ENCODE results near the gene NCAPG. TPM values are rescaled to one million over a fixed set of nuclear protein-coding genes. Genes with fewer than 3 reads are reported as not detected.

The NCAPG gene
- total RNA-seq, 1 experiment from 2014 or later, result 77.1 TPM

GRCh38 chr4:17875402-17876070 lies 64.8 kb downstream of the NCAPG start:
- no peak for DNase-seq
- Histone ChIP-seq H3K36me3 (replicated peaks; ENCODE audit: control insufficient read depth, insufficient read depth, low read length) (no peaks in the 10 kb centered on the region), H3K27me3 (ENCODE audit: control insufficient read depth, insufficient read depth, low read length) (no peaks in the 10 kb centered on the region), H3K4me3 (ENCODE audit: insufficient read depth, low read depth, low read length) (no peak overlapping the region)

GRCh38 chr4:17876943-17877342 lies 66.2 kb downstream of the NCAPG start:
- Histone ChIP-seq H3K27me3 (ENCODE audit: control insufficient read depth, insufficient read depth, low read length) (no peaks in the 10 kb centered on the region), H3K36me3 (replicated peaks; ENCODE audit: control insufficient read depth, insufficient read depth, low read length) (no peaks in the 10 kb centered on the region), H3K4me3 (ENCODE audit: insufficient read depth, low read depth, low read length) (no peak overlapping the region)
- DNase-seq, result no peak

DNA sequence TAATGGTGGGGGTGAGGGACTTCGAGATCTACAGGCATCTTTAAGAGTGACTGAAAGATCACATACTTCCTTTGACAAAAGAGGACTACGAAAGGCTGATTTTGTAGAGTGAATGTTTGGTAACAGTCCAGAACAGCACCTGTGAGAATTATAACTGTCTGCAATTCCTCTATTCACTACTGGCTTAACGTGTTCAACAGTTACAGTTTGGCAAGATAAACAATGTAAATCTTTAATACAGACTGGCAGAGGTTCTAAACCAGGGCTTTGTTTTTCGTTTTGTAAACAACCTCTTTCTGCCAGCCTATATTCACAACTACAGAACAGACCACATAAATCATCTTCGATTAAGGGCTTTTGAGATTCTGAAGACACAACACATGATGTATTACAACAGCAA lies 66.9 kb downstream of the NCAPG start:
- Histone ChIP-seq H3K27me3 (ENCODE audit: control insufficient read depth, insufficient read depth, low read length) (no peaks in the 10 kb centered on the region), H3K36me3 (replicated peaks; ENCODE audit: control insufficient read depth, insufficient read depth, low read length) (no peaks in the 10 kb centered on the region), H3K4me3 (ENCODE audit: insufficient read depth, low read depth, low read length) (no peak overlapping the region)
- DNase-seq, result no peak

DNA sequence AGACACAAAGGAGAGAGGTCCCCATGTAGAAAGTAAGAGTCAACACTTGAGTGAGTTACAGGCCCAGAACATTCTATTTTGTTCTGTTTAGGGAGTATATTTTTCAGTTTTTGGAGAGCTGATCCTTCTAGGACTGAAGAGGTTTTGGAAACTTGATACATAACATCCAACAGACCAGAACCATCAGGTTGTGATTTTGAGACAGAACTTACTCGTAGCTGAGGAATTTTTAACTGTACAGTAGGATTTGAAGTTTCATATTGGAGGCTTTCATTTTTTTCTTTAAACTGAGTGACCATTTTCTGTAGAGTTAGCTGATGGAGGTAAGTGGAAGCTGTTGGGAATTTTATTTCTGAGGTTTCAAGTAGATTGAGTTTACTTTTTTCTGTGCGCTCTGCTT lies 73.3 kb downstream of the NCAPG start:
- no peak for DNase-seq
- no peak overlapping the region for H3K4me3 ChIP-seq (ENCODE audit: insufficient read depth, low read depth, low read length)
- no peaks in the 10 kb centered on the region for H3K36me3 ChIP-seq (replicated peaks; ENCODE audit: control insufficient read depth, insufficient read depth, low read length)
- no peaks in the 10 kb centered on the region for H3K27me3 ChIP-seq (ENCODE audit: control insufficient read depth, insufficient read depth, low read length)

- no peak for DNase-seq
- Histone ChIP-seq H3K27me3 (ENCODE audit: control insufficient read depth, insufficient read depth, low read length) (no peaks in the 10 kb centered on the region), H3K36me3 (replicated peaks; ENCODE audit: control insufficient read depth, insufficient read depth, low read length) (no peaks in the 10 kb centered on the region), H3K4me3 (ENCODE audit: insufficient read depth, low read depth, low read length) (no peak overlapping the region)
These were observed 73.7 kb downstream of the NCAPG start for GRCh38 chr4:17884511-17884910.

GRCh38 chr4:17889692-17890091 lies 78.9 kb downstream of the NCAPG start:
- no peak for DNase-seq
- no peak overlapping the region for H3K4me3 ChIP-seq (ENCODE audit: insufficient read depth, low read depth, low read length)
- H3K36me3 ChIP-seq (replicated peaks; ENCODE audit: control insufficient read depth, insufficient read depth, low read length), result no peaks in the 10 kb centered on the region
- H3K27me3 ChIP-seq (ENCODE audit: control insufficient read depth, insufficient read depth, low read length), result no peaks in the 10 kb centered on the region

DNA sequence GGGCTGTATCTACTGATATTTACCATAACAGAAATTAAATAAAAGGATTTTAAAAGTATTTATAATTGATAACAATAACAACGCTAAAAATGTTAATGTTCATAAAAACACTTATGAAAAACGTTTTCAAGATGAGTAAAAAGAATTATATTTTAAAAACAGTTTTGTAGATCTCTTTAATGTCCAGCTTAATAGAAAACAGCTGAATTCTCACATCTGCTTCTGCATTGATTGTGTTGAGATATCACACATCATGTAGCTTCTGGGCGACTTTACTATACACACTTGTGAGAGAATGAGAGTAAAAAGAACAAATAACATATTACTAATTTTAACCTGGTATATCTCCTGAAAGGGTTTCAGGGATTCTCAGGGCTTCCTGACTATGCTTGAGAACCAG lies 83.6 kb downstream of the NCAPG start:
- H3K36me3 ChIP-seq (replicated peaks; ENCODE audit: control insufficient read depth, insufficient read depth, low read length), result no peaks in the 10 kb centered on the region
- no peaks in the 10 kb centered on the region for H3K27me3 ChIP-seq (ENCODE audit: control insufficient read depth, insufficient read depth, low read length)
- no peak for DNase-seq
- no peak overlapping the region for H3K4me3 ChIP-seq (ENCODE audit: insufficient read depth, low read depth, low read length)

Other genes with a start within 250 kb of the NCAPG start
- 68.2 and 77.4 TPM in 2 replicates for gene LAP3, start 233.8 kb upstream of the NCAPG start, total RNA-seq (2014; rRNA removed; shearing (Covaris generic))
- gene MED28, start 196.3 kb upstream of the NCAPG start, total RNA-seq (2014; rRNA removed; shearing (Covaris generic)), result 14.1 and 25.0 TPM in 2 replicates
- not detected in 2 replicates for gene FAM184B, start 29.4 kb upstream of the NCAPG start, total RNA-seq (2014; rRNA removed; shearing (Covaris generic))
- gene DCAF16, start 222 bp upstream of the NCAPG start, total RNA-seq (2014; rRNA removed; shearing (Covaris generic)), result 26.1 and 31.1 TPM in 2 replicates
- 12.4 and 21.4 TPM in 2 replicates for gene LCORL, start 210.8 kb downstream of the NCAPG start, total RNA-seq (2014; rRNA removed; shearing (Covaris generic))